ENCODE measurements around the gene SSPN.

The SSPN gene

GRCh38 chr12:26266881-26267280, 71.5 kb downstream of the SSPN start:
- DNase-seq (ENCODE audit: low read depth, low spot score): no peak

DNA sequence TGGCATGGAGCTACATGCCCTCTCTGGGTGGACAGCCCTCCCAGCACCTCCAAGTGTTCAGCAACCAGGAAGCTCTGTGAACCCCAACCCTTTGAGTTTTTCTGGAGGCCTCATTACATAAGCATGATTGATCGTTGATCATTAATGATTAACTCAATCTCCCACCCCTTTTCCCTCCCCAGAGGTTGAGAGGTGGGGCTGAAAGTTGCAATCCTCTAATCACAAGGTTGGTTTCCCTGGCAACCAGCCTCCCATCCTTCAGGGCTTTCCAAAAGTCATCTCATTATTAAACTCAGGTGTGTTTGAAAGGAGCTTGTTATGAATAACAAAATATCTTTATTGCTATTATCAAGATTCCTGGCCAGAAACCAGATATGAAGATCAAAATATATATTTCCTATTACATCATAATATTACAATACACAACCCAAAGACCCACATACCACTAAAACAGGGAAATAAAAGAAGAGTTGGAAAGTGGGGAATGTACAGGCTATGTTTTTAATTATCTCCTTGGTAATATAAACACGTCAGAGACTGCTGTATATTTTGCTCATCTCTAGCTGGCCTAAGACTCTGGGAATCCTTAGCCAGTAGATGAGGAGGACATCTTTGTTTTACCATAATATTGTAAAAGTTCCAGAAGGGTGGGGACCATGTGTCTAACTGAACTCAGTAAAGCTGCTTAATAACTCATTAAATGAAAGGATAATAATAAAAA, 73.6 kb downstream of the SSPN start:
- no peak for DNase-seq (ENCODE audit: low read depth, low spot score)

- DNase-seq (ENCODE audit: low read depth, low spot score): no peak
Measured at GRCh38 chr12:26269562-26270284, 74.3 kb downstream of the SSPN start.

- no peak for DNase-seq (ENCODE audit: low read depth, low spot score)
Measured at GRCh38 chr12:26271024-26271423, 75.7 kb downstream of the SSPN start.

- DNase-seq (ENCODE audit: low read depth, low spot score): peak; percentile 43
Measured at GRCh38 chr12:26271889-26272492, 76.6 kb downstream of the SSPN start.

DNA sequence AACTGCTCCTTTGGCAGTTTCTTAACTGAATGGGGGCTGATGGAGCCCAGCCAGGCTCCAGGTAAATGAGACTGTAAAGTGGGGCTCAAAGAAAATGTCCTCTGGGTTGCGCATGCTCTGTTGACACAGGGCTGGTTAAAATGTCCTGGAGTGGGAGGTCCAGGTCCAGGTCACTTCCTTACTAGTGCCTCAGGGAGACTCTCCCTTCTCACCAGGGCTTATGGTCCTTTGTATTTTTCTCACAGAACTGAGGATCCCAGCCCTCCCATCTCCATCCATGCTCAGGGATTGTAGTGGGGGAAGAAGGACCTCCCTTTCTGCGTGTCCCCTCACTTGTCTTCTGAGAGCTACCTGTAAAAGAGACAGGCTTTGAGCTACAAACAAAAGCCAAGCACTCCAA, 77.5 kb downstream of the SSPN start:
- no peak for DNase-seq (ENCODE audit: low read depth, low spot score)

DNA sequence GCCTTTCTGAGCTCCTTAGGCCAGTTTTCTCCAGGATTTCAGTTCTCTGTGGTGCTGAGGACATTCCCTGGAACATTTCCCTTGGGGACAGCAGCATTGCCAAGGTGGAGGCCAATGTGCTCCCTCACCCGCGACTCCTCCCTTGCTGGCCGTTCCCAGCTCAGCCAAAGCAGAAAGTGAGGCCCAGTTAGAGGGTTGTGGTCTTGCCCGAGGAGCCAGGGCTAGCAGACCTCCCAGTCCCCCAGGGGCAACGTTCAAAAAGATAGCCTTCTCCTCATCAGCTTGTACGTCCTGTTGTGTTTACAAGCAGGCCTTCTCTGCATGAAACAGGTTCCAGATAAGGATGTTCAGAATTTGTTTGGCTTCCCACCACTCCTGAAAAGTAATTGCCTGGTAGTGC, 78.4 kb downstream of the SSPN start:
- DNase-seq (ENCODE audit: low read depth, low spot score): no peak

DNA sequence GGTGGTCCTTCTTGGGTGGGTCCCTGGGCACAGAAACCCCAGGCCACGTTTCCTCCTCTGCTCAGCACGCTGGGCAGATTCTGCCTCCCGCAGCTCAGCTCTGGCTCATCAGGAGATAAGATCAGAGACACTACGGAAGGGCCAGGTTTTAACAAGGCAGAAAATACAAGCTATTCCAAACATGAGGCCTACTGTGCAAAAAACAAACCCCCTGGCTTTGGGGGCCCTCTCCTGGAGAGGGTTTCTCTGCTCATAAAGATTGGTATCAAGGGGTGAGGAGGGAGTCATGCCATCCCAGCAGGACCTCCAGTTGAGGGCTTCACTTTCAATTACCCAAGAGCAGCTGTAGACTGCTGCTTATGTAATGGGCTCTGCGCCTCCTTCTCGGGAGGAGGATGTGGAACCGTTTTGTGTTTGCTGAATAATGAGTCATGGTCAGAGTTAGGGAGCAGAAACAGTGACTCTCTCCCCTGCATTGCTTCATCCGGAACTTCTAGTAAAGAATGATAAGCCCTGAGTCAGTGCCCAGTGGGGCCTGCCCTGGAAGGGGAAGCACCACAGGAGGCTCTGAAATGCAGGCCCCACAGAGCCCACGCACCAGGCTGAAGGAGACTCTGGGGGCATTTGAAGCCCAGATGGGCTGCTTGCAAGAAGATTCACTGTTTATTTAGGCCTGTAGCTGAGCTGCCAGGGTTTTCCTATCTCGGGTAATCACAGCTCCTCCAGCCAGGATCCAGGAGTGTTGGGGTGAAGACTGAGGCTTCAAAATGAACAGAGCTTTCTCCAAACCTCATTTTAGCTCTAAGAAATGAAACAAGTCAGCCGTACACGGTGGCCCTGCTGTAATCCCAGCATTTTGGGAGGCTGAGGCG, 79.3 kb downstream of the SSPN start:
- peak; percentile 98 for DNase-seq (ENCODE audit: low read depth, low spot score)

DNA sequence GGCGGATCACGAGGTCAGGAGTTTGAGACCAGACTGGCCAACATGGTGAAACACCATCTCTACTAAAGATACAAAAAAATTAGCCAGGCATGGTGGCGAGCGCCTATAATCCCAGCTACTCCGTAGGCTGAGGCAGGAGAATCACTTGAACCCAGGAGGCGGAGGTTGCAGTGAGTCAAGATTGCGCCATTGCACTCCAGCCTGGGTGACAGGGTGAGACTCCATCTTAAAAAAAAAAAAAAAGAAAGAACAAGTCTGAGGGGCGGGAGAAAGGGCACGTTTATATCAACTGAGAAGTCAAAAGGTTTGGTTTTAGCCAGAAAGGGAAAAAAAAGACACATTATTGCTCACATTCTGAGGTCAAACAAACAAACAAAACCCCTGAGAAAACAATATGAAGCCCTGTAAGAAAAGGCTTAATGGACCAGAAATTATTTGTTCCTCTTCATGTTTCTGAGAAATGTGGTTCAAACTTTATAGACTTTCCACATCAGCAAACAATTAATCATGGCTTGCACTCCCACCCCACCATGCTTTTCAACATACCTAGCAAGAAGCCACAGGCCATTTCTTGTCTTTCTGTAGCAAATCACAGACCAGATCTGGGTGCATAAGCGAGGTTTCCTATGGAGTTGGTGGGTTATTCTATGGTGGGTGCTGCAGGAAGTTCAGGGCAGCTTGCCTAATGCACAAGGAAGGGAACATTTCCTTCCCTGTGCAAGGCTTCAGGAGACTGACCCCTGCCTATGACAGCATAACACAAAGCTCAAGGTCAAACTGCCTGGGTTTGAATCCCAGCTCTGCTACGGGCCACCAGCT, 80.1 kb downstream of the SSPN start:
- DNase-seq (ENCODE audit: low read depth, low spot score): no peak

DNA sequence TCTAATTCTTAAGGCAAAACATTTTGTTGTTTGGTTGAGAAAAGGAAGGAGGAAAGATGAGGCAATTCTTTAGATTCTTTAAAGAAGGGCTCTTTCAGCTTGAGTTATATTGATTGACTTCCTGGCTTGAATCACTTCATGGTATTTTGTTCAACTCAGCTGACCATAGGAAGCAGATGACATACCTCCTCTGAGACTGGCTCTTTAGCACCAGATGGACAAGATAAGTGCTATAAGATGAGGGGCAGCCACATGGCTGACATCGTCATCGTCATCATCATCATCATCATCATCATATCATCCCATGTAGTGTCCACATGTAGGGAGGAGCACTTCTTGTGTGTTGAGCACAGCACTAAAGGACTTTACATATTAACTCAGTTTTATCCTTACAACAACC, 81.3 kb downstream of the SSPN start:
- no peak for DNase-seq (ENCODE audit: low read depth, low spot score)

DNA sequence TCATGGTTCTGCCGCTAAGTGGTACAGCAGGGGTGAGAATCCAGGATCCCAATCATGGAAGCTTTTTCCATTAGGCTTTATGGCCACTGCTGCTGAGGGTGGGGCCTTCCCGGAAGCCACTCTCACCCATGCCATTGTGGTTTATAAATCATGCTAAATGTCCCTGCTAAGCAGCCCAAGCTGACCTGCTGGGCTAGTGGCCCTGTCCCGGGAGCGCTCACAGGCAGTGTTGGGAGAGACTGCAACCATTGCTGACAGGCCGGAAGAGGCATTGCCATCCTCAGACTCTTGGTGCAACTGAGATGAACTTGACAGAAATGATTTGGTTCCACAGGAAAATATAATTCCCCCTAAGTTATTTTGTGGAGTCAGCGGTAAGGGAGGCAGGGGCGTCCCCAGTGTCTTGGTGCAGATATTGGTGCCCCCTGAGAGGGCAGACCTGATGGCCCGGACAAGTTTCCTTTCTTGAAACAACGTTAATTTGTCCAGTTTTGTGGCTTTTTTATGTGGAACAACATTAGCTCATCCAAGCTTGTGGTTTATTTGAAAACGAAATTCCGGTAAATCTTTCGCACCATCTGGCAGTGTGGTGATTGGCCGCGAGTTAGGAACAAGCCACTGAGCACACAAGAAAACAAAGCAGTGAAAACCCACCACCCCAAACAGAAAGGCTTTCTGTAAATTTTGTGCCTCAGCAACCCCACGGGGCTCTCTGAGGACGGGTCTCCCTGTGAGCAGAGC, 82.3 kb downstream of the SSPN start:
- no peak for DNase-seq (ENCODE audit: low read depth, low spot score)

DNA sequence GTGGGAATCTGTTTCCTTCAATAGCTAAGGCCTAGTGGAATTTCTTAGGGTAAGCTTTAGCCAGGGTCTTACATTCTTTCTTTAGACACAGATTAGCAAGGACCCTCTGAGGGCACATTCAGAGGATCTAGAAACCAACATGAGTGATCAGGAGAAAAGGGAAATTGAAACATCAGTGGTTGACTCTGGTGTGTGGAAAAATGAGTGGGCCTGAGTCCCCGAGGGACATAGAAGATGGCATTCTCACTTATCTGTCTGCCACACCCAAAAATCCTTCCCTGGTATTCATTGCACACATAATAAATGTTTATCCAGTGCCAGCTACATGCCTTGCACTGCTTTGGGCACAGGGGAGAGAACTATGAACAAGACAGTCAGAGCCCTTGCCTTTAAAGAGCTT, 82.9 kb downstream of the SSPN start:
- no peak for DNase-seq (ENCODE audit: low read depth, low spot score)

DNA sequence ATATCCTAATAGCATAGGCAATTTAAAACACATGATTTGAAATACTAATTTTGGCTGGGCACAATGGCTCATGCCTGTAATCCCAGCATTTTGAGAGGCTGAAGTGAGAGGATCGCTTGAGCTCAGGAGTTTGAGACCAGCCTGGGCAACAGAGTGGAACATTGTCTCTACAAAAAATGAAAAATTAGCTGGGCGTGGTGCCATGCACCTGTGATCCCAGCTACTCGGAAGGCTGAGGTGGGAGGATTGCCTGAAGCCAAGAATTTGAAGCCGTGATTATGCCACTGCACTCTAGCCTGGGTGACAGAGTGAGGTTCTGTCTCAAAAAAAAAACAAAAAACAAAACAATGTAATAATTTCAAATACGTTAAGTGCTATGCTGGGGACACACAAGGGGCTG, 83.3 kb downstream of the SSPN start:
- no peak for DNase-seq (ENCODE audit: low read depth, low spot score)

GRCh38 chr12:26279091-26279490, 83.7 kb downstream of the SSPN start:
- no peak for DNase-seq (ENCODE audit: low read depth, low spot score)

DNA sequence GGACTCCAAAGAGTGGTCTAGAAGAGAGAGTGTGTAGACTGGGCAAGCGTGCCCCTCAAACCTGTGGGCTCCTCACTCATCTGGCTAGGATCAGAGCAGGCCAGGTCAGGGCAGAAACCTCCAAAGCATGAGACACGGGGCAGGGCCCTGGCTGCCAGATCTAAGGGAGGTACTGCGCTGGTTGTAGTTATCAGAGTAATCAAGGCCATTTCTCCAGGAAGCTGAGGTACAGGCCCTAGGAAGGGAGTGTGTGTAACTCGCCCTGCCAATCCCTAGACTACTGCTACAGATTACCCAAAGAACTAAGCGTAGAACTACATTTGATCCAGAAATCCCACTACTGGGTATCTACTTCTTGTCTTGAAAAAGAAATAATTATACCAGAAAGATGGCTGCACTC, 84.5 kb downstream of the SSPN start:
- no peak for DNase-seq (ENCODE audit: low read depth, low spot score)

DNA sequence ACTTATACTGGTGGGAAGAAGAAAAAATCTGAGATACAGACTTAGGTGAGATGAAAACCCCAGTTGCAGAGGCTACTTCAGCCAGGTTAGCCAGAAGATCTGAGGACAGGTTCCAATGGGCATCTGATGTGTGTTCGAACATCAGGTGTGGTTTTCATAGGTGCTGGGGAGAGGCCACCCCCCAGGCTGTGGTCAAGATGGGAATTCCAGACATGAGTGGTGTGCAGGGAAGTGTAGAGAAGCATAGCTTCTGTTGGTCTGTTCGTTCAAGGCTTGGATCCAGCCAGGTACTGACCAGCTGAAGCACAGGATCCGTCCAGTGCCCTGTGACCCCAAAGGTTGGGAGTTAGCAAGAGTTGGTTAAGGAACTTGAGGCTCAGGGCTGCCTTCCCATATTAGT, 85.5 kb downstream of the SSPN start:
- no peak for DNase-seq (ENCODE audit: low read depth, low spot score)

DNA sequence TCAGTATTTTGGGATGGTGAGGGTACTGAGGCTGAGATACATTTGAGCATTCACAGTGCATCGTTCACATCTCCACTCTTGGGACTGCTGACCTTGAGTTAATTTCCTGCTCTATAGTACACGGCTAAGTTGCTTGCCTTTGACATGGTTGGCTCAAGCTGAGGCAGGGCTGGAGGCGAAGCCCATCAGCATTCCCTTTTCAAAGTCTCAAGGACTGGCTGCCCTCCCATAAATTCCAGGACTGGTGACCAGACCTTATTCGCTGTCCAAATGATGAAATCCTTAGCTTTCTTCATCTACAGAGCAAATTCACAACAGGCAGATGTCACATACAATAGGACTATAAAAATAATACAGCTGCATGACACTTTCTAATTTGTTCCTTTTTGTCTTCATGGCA, 85.9 kb downstream of the SSPN start:
- DNase-seq (ENCODE audit: low read depth, low spot score): no peak

GRCh38 chr12:26282339-26282940, 87.1 kb downstream of the SSPN start:
- no peak for DNase-seq (ENCODE audit: low read depth, low spot score)

DNA sequence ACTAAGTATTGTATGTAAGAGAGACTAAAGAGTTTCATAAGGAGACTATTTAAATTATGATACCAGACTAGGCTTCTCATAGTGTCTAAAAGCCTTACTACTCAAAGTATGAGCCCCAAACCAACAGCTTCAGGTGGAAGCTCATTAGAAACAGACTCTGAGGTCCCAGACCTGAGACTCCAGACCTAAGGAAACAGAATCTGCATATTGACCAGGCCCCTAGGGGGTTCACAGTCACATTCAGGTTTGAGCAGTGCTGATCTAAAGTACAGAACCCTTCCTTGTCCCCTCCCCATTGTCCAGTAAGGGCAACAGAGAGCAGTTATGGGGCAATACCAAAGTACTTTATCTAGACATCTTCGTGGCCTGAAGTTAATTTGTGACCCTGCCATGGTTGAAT, 87.7 kb downstream of the SSPN start:
- DNase-seq (ENCODE audit: low read depth, low spot score): no peak

DNA sequence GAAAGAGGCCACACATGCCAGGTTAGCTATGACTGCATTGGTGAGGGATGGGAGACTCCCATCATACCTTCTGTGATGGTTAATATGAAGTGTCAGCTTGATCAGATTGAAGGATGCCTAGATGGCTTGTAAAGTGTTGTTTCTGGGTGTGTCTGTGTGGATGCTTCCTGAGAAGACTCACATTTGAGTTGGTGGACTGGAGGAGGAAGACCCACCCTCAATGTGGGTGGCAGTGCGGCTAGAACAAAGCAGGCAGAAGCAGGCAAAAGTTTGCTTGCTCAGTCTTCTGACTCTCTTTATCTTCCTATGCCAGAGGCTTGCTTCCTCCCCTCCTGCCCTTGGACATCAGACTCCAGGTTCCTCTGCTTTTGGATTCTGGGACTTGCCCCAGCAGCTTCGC, 88.2 kb downstream of the SSPN start:
- DNase-seq (ENCODE audit: low read depth, low spot score): no peak
